Stimulated activated CD4-positive, alpha-beta T cell treated with anti-CD3 and anti-CD28 coated beads, Interleukin-4, amount 100 ng/mL, for 4 hours (primary cell): ENCODE data around the gene TSR2.
A peak's percentile ranks its signal among the peaks of the same experiment; 100 is the strongest.

Experiments
- DNase-seq, 2 experiments: peaks; one replicate each; pipeline ENCODE4 v3.0.0-alpha.2; 2020

TSR2 gene, protein sequence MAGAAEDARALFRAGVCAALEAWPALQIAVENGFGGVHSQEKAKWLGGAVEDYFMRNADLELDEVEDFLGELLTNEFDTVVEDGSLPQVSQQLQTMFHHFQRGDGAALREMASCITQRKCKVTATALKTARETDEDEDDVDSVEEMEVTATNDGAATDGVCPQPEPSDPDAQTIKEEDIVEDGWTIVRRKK

DNA sequence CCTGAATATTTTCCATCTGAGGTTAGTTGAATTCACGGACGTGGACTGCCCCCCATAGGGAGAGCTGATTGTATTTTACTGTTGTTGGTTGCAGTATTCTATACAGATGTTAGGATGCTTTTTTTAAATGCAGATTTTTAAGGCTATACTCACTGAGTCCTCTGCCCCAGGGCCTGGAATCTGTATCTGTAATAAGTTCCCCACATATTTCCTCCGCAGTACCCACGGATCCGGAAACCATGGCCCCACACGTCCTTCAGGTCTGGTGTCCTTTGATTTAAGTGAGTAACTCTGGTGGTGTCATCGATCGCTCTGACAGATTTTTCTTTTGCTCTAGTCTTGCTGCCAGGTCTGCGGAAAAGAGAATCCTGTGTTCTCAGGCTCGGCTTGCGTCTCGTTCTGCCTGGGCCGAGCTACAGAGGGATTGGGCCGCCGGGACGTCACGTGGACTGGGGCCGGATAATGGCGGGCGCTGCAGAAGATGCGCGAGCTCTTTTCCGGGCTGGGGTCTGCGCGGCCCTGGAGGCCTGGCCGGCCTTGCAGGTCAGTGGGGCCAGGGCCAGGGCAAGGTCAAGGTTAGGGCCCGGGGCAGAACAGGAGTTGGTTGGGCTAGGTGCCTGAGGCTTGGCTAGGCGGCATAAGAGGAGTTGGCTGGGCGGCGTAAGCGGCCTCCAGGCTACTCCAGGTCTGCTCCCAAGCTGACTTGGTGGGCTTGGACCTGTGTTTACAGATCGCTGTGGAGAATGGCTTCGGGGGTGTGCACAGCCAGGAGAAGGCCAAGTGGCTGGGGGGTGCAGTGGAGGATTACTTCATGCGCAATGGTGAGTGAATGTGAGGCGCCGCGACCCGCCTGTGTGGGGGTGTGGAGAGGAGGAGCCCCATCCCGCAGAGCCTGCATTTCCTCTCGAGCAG lies at the start of gene TSR2:
Gene TSR2 (plus strand): TSS at position 445 of the 912 bp plus-strand sequence. CDS start 18 bp downstream, at position 463.
- DNase-seq = peak; percentile 64 to 76

DNA sequence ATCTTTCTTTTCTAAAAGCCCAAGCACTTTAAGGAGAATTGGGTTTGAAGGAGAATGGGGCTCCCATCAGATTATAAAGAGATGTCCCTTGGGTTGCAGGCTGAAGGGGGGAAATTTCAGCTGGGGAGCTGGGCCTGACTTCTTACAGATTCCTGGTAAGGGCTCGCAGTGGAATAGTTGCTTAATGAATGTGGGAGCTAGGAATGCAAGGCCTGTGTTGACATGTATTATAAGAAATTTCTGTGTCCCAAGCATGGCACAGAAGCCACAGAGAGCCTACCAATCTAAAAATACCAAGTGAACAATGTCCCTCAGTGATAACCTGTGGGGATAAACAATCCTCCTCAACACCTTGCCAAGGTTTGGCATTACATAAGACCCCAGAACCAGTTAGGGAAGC lies 43.1 kb upstream of the TSR2 start:
- DNase-seq = no peak

DNA sequence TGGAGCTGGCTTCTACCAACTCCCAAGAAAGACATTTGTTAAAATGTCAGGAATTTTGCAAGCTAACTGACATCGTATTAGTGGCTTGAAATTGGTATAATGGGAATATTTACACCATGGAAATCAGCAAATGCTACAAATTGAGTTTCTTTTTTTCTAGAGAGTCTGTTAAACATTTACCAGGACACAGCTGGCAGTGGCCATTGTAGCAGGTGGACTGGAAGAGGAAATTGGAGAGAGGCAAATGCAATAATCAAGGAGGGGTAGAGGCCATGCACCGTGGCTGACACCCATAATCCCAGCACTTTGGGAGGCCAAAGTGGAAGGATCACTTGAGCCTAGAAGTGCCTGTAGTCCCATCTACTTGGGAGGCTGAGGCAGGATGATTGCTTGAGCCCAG lies 32.9 kb upstream of the TSR2 start:
- DNase-seq = no peak

DNA sequence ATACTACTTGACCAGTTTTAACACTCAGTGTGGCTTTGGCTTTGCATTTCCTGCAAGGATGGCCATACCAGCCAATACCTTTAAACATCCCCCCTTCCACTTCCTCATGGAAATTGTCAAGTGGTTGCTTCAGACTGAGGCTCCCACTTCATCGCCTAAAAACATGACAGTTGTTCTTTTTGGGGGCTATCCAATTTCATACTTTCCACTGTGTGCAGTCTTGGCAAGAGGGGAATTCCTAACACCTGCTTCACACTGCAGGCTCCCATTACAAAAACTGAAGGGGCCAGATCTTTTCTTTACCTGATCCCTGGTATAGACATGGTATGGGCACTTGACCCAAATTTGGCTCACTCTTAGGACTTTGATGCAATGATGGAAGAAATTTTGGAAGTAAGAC lies 28.5 kb upstream of the TSR2 start:
- DNase-seq = no peak

DNA sequence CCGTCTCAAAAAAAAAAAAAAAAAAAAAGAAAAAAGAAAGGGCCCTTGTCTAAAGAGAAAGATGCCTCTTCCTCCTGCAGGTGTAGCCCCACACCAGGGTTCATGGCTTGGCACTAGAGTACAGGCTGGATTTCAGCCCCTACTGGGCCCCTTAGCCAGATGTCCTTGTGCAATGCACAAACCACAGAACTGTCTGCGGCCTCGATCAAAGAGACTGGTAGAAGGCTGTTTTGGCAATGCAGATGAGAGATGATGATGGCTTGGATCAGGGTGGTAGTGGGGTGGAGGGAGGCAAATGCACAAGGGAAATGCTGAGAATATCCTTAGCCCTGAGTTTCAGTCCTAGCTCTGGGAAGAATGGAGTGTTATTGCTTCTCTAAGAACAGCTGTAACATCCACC lies 26.5 kb upstream of the TSR2 start:
- no peak for DNase-seq

DNA sequence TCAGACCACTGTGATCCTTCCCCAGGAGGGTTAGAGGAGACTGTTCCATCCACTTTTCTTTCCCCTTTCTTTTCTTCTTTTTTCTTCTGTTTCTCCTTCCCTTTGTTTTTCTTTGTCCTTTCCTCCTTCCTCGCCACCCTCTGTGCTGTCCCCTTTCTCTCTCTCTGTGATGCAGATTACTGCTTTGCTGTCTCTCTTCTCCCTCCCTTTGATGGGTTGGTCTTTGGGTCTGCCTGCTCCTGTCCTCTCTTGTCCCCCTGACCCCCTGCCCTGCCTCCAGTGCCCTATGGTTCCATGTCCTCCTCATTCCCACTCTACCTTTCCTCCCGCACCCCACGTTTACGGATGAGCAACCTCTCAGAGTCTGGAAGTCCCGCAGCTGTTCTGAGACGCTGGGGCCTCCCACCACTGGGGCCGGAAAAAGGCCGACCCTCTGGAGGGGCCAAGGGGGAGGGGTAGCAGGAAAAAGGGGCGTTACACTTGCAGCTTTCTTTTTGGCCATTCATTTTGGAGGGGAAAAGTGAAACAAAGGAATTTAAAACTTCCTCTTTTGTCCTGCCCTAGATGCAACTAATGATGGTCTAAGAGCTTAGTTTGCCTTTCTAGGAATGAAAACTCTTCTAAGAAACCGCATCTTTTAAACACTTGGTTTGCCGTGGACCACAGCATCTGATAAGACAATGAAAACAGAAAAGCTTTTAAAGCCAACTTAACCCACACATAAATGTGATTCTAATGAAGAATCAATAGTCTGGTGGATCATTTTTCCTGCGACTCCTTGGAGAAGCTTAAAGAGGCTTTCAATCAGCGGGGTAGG lies 24.5 kb upstream of the TSR2 start:
- DNase-seq = no peak

DNA sequence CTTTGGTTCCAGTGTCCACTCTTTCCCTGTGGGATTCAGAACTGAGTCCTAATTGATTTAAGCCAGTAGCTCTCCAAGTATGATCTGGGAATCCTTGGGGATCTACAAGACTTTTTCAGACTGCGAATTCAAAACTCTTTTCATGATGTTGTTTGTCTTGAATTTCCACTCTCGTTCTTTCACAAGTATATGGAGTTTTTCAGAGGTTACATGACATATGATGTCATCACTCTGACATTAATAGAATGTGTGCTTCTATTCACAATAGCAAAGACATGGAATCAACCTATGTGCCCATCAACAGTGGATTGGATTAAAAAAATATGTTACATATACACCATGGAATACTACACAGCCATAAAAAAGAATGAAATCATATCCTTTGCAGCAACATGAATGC lies 23.2 kb upstream of the TSR2 start:
- DNase-seq = no peak

DNA sequence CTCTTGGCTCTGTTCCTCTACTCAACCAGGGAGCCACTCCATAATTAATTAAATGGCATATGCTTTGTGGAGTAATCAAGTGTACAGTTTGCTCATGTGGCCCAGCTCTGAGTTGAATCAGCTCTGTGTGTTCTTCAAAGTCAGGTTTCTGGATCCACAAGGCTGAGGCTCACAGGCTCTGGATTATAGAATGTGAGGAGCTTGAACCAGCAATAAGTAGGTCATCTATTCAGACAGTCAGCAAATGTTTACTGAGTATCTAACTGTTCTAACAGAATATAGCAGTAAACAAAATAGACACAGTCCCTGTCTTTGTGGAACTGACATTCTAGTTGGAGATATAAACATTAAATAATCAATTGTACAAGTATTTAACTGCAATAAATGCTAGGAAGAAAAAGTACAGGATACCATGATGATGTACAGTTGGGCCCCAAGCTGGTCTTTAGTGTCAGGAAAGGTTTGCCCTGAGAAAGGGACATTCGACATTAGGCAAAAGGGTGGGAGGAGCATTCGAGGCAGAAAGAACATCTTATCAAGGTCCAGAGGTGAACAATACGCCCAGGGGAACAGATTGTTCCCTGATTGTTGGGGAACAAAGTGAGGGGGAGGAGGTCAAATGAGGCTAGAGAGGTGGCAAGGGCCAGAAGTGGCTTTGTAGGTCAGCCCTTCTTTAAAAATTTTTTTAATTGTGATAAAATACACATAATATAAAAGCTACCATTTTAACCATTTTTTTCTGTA lies 20.5 kb upstream of the TSR2 start:
- DNase-seq = no peak

DNA sequence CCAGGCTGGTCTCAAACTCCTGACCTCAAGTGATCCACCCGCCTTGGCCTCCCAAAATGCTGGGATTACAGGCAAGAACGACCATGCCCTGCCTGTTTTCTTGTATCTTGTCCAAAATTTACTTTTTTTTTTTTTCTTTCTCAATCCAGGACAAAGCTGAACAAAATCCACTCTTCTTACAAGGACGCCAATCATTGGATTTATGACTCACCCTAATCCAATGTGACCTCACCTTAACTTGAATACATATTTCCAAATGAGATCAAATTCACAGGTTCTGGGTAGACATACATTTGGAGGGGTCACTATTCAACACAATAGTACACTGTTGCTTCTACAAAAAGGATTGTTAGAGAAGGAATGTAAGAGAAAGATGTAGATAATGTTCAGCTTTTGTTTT lies 18.0 kb upstream of the TSR2 start:
- no peak for DNase-seq

DNA sequence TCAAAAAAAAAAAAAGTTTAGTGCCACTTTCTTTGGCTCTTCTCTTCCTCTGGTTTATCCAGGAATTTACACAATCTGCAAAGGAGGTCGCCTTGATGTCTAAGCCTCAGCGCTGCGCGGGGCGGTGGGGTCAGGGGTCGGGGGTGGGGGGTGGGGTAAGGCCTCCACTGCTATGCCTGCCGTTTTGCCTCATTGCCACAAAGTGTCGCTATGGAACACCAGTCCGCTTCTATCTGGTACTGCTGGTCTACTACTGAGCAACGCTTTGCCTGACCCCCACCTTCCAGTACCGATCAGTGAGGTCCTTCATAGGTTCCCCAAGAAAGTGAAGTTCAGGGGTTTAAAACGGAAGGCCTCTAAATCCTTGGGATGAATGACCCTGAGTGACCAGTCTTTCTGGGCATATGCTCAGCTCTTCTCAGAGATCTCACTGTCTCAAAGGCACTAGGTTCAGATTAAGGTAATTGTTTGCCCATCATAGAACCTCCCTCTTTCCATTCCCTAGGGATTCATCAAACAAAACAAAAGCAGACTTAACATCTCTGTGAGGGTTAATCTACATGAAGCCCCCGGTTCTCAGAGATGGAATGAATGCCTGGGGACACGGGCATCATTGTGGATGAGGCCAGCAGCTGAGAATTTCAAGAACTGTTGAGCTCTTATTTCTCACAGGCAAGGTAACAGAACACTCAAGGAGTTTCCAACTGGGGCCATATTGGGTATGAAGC lies 16.9 kb upstream of the TSR2 start:
- no peak for DNase-seq

DNA sequence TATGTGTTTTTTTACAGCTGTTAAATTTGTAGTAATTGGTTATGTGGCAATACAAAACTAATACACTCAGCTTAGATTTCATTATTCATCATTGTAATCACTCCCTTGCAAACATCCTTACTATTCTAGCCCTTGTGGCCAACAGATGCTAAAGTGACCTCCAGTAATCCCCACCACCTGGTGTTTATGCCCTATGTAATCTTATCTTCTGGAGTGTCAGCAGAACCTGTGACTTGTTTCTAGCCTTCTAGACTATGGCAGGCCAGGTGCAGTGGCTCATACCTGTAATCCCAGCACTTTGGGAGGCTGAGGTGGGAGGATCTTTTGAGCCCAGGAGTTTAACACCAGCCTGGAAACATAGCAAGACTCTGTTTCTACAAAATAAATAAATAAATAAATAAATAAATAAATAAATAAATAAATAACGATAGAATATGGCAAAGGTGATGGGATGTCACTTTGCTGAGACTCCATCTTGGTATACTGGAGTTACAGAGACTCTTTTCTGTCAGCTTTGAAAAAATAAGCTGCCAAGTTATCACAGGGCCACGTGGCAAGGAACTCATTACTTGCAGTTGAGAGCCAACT lies 12.3 kb upstream of the TSR2 start:
- no peak for DNase-seq

DNA sequence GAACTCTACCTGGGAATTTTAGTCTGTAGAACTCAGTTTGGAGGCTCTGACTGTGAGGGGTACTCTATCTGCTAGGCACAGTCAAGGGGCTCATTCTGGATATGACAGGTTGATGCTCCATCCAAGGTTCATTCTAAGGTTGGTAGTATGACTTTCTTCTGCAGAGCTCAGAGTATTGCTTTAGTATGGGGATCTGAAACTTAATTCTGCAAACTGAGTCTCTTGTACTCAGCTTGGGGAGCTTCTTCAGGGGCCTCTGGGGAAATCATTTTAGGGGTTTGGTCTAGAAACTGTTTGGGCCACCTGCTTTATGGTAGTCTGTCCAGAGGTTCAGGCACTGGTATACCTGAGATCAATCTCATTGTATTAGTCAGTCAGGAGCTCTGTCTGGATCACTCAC lies 9.7 kb upstream of the TSR2 start:
- no peak for DNase-seq

DNA sequence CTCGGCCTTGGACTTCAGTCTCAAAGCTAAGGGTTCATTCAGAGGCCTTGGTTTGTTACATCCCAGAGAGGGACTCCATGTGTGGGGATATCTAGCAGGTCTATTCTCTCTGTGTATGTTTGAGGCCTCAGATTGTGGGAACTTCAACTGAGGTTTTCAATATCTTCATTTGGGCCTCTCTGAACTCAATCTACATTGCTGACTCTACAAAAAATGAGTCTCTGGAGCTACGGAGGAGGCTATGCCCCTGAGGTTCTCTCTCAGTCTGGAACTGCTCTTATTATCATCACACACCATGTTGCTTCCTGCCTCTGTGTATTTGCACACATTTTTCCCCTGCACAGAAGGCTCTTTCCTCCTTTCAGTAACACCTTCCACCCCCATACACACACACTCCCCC lies 5.1 kb upstream of the TSR2 start:
- no peak for DNase-seq

DNA sequence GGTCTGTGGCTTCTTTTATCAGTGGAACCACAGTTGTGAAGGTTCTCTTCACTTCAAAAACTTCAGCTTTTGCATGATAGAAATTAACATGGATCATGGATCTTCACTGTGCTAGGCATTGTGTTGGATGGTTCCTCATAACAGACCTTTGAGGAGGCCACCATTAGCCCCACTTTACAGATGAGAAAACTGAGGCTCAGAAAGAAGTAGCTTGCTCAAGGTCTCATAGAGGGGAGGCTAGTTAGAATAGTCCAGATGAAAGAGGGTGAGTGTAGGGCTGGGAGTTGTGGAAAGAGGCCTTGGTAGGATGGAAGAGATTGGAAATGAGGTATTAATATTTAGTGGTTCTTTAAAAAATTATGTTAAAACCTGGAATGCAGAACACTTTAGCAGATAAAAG lies 2.6 kb downstream of the TSR2 start:
- no peak for DNase-seq

DNA sequence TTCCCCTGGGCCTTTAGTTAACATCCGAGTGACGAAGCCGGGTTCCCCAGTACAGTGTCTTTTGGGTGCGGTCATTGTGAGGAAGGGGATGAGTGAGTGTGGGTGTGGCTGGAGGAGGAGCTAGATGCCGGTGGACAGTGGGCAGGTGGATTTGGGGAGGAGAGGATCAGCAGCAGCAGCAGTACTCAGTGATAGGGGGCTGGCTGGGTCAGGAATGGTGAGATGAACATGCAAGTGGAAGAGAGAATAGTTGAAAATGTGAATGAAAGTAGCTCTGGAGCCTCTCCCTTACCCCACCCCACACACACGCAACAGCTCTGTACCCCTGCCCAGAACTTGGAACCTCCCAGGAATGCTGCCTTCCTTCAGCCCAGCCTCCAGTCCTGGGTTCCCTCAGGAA lies 4.5 kb downstream of the TSR2 start:
- no peak for DNase-seq

DNA sequence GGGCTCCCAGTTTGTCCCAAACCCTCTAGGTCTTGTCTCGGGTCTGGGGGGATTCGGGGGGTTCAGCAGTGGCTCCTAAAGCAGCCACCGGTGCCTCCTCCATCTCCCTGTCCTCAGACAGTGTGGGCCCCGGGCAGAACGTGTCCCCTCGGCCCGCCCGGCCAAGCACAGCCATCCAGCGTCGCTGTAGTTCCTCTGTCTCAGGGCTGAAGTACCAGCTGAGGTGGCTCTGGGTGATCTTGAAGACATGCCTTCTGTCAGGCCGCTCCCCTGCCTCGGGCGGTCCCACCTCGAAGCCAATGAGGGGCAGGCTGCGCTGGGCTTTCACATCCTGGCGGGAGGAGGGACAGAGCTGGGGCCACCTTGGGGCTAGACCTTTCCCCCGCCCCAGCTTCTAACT lies 5.9 kb downstream of the TSR2 start:
- DNase-seq = no peak

DNA sequence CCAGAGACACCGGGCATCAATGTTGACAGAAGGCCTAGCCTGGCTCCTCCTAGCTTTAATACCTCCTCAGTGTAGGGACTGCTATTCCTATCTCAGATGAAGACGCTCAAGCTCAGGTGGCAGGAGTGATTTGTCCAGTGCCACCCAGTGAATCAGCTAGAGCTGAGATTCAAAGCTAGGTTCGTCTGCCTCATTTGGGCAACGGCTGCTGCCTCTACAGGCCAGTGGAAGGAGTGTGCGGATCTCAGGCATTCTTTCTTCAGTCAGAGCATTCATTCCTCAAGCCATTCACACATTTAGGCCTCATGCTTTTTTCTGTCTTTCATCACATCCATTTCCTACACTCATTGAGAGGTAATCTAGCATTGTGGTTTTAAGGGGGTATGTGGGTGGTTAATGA lies 7.3 kb downstream of the TSR2 start:
- no peak for DNase-seq

DNA sequence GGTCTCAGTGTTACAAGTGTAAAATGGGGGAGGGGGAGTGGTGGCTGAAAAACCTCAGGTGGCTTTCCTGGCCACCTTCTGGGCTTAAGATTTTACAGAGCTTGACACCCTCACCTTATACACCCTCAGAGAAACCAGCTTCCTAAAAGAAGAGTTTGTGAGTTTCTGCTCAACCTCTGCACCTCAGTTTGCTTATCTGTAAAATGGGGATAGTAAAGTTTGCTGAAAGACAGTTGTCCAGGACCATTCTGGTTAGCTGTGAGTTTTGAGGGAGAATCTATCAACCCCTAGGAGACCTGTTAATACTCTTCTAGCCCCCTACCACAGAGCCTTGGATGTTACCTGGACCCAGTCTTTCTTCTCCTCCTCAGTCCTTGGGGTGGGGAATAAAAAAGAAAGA lies 9.7 kb downstream of the TSR2 start:
- no peak for DNase-seq

DNA sequence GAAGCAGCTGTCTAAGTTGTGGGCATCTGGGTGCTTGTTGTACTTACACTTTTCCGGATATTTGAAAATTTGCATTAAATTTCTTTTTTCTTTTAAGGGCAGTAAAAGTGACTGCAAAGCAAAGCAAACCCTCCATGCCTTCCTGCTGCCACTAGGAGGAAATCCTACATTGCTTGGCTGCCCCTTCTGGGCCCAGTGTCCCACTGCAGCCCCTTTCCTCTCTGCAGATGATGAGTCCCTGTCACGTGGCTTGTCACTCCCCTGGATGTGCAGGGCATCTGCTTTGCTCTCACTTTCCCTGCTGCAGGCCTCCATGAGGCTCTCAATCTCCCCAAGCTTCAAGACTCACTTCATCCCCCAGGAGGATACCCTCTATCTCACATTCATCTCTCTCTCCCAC lies 12.7 kb downstream of the TSR2 start:
- DNase-seq = no peak

DNA sequence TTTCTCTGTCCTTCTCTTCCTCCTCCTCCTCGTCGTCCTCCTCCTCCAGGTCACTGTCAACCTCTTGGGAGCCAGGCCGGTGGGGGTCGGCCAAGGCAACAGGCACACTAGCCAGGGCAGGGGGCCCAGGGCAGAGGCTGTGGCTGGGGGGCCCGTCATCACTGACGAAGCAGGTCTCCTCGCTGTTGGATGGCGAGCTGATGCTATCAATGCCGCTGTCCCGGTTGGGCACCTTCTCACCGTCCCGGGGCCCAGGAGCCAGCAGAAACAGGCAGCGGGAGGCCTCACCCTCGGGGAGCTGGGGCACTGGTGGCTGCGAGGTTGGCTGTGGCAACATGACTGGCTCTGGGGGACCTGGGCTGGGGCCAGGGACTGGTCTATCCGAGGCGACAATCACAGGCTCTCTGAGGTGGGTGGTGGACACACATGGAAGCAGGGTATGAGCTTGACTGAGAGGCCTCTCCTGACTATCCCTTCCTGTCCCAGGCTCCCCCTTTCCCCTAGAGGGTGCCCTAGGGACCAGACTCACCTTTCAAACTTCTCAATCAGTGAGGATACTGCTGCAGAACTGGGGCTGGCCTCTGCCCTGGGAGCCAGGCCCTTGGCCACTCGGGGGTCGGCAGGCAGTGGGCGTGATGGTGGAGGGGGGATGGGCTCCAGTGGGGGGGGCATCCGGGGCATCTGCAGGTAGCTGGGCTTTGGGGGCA lies 30.0 kb downstream of the TSR2 start:
- DNase-seq = no peak
